IPS-NIHi7 (cell line): ENCODE data around the gene LATS2.
A peak's percentile ranks its signal among the peaks of the same experiment; 100 is the strongest.
"Not testable (repeated sequence)": the region's sequence is repeated elsewhere in the genome, so short reads cannot be mapped to it uniquely, and the experiment has no call there.

ENCODE experiments used
- DNase-seq: peaks from one replicate; pipeline ENCODE4 v3.0.0; 2012; ENCODE audit warnings: mixed read lengths; ENCODE audit errors: extremely low spot score

Gene LATS2

DNA sequence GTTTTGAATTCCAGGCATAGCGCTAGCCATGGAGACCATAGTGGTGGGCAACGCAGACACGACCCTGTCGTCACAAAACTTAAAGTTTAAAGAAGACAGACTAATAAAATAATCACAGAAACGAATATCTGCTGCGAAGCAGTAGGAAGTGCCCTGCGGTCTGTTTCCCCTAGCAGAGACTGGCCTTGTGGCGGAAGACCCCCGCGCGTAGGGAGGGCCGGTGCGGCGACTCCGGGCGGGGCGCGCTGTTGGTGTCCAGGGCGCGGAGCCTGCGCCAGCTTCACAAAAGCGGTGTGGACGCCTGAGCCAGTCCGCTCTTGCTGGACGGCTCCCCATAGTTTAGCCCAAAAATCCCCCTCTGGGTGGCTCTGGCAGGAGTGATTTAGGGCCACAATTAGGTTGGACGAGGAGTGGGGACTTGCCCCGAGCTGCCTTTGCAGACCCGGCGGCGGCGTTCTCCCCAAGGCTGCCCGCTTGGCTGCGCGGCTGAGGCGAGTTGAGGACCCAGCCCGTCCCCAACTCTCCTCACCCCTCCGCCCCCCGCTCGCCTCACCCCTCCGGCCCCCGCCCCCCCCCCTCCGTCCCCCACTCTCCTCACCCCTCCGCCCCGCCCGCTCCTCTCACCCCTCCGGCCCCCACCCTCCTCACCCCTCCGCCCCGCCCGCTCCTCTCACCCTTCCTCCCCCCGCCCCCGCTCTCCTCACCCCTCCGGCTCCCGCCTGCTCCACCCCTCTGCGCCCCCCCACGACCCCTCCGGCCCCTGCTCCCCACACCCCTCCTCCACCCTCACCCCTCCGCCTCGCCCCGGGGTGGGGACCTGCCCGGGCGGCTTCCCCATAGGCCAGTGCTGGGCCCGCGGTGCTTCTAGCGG lies 14.2 kb upstream of the LATS2 start:
- DNase-seq = peak; percentile 57

DNA sequence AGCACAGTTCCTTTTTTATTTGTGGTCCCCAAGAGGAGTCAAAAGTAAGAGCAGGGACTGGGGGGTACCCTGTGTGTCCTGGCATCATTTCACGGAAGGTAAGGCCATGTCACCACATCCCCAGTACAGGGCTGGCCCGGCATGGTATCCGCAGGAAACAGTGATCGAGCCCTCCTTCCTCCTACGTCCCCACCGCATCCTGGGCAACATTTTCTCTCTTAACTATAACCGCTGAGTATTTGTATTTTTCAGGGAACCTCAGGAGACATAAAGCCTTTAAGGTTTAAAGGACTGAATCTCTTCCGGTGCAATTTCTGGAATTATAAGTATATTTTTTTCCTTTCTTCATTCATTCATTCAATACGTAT lies 13.6 kb upstream of the LATS2 start:
- no peak for DNase-seq

DNA sequence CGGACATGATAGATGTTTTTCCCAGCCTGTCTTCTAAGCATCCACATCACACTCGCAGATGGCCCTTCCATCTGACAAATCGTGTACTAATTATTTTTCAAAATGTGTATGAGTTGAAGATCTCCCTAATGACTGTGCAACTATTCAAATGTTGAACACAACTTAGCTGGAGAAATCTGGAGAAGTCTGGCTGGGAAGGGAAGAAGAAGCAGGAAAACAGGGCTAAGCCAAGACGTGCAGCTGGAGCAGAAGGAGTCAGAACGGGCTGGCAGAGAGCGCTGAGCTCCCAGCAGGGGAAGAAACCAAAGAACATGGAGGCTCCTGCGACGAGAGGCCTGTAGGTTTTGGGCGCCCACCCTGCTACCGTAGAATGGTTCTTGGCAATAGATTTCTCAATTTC lies 13.2 kb upstream of the LATS2 start:
- DNase-seq = no peak

- no peak for DNase-seq
Measured at GRCh38 chr13:21071924-21072323, 10.5 kb upstream of the LATS2 start.

DNA sequence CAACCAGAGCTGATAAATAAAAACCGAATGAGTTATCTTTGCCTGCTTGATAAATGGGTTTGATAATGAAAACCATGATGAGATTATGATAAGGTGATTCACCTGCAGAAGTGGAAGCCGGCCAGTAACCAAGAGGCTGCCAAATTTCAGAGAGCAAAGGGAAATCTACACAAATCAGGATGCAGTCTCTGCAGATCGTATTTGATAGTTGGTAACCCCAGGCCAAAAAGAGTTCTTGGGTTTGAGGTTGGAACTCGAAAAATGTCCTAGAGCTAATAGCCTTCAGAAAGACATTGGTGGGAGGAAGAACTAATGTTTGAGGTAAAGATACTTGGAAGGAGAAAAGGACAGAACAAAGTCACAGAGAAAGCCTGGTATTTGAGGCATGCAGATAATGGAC lies 9.6 kb upstream of the LATS2 start:
- DNase-seq = no peak

- DNase-seq = no peak
Measured at GRCh38 chr13:21069561-21070004, 8.2 kb upstream of the LATS2 start.

- DNase-seq = no peak
Measured at GRCh38 chr13:21067848-21068247, 6.5 kb upstream of the LATS2 start.

- no peak for DNase-seq
Measured at GRCh38 chr13:21066946-21067345, 5.6 kb upstream of the LATS2 start.

DNA sequence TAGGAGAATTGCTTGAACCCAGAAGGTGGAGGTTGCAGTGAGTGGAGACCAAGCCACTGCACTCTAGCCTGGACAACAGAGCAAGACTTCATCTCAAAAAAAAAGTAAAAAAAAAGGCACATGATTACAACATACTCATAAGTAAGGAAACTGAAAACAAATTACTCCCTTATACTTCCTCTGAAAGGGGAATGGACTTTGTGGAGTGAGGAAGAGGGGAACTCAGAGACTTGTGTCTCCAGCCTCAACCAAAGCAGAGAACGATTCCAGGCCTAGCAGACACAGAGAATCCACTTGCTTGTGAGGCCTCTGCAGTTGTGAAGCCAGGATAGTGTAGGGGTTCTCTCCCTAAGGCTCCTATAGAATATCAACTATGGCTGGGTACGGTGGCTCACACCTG lies 4.3 kb upstream of the LATS2 start:
- no peak for DNase-seq

GRCh38 chr13:21063031-21063430 lies 1.6 kb upstream of the LATS2 start:
- DNase-seq = no peak

GRCh38 chr13:21060338-21061028 lies 903 bp downstream of the LATS2 start:
- DNase-seq = no peak

DNA sequence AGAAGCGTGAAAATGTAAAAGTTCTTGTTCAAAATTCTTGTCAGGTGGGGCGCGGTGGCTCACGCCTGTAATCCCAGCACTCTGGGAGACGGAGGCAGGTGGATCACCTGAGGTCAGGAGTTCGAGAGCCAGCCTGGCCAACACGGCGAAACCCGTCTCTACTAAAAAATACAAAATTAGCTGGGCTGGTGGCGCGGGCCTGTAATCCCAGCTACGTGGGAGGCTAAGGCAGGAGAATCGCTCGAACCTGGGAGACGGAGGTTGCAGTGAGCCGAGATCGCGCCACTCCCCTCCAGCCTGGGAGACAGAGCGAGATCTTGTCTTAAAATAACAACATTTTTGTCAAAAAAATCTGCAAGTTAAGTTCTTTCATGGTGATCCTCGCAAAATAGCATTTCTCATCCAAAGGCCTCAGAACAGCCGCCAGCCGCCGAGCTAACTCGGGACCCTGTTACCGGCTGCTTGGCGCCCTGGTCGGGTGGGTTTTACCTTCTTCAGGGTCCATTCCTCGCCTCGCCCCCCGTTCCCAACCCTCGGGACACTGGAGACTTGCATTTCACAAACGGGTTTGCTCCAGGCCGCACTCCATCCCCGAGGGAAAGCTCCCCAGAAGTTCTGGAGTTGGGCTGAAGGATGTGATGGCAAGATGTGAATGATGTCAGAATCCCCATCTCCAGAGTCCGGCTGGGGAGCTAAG lies 1.6 kb downstream of the LATS2 start:
- no peak for DNase-seq

- no peak for DNase-seq
Measured at GRCh38 chr13:21058361-21058760, 3.0 kb downstream of the LATS2 start.

DNA sequence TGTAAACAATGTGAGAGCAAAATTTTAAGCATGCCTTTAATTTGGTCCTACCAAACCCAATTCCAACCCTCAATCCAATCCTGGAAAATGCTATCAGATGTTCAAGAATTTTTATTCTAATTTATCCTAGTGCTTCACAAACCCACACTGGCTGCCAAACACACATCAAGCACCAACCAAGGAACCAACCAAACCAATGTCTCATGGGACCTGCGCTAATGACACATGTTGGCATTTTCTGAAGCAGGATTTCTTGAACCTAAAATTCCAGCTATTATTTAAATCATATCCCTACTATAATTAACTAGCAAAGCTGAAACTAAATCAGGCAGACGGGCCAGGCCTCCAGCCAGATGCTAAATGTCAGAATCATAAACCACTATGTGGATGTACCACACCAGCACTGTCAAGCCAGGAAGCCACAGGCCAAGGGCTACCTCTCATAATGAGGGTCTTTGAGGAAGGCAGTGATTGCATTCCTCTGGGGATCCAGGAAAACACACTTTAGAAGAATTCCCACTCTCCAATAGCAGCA lies 5.8 kb downstream of the LATS2 start:
- no peak for DNase-seq

- no peak for DNase-seq
Measured at GRCh38 chr13:21055016-21055415, 6.4 kb downstream of the LATS2 start.

GRCh38 chr13:21054313-21054712 lies 7.1 kb downstream of the LATS2 start:
- DNase-seq = no peak

GRCh38 chr13:21053231-21053630 lies 8.2 kb downstream of the LATS2 start:
- no peak for DNase-seq

DNA sequence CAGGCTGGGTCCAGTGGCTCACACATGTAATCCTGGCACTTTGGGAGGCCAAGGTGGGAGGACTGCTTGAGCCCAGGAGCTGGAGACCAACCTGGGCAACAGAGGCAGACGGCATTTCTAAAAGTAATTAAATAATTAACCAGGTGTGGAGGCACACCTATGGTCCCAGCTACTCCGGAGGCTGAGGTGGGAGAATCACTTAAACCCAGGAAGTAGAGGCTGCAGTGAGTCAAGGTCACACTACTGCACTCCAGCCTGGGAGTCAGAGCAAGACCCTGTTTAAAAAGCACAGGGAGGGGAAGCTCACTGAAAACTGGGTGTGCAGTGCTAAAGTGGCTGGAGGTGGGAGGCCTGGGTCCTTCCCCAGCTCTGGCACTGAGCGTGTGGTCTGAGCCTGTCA lies 9.7 kb downstream of the LATS2 start:
- DNase-seq = no peak

DNA sequence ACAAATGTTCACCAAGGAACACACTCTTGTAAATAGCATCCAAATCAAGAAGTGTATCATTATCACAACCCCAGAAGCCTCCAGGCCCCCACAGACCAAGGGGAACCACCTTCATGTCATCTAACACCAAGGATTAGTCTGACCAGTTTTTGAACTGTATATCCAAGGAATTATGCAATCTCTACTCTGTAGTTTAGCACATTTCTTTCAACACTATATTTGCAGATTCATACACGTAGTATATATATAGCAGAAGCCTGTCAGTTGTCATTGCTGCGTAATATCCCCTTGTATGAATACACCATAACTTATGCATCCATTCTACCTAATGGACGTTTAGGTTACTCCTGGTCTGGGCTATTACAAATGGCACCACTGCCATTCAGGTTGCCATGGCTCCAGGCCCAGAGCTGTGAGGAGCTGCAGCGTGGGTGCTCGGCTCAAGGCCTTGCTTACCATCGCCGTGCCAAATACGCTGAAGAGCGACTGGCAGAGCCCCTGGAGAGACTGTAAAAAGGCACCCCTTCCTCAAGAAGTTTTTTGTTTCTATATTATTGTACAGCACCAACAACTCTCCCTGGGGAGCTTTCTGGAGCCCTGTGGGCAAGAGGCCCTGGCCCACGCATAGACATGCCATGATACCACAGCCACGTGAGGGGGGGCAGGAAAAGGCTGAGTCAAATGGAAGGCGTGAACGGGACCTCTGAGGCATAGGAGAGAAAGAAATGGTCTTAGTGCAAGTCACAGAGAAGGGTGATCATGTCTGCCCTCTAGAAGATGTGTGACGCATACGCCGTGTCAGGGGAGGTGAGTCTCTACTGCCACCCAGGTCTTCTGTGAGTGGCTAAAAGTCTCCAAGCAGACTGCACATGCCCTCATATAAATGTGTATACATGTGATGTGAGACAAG lies 10.8 kb downstream of the LATS2 start:
- no peak for DNase-seq

- not testable (repeated sequence) for DNase-seq
Measured at GRCh38 chr13:21049731-21050130, 11.7 kb downstream of the LATS2 start.
